HG03175 (cell line): Measurements from ENCODE around the gene ATXN7L1.
"Not testable (repeated sequence)": the region's sequence is repeated elsewhere in the genome, so short reads cannot be mapped to it uniquely, and the experiment has no call there.

ENCODE experiments used
- ATAC-seq: cut with Tn5 transposase; IDR thresholded peaks from one replicate; pipeline ENCODE4 v1.9.1; 2021; ENCODE audit warnings: mild to moderate bottlenecking, moderate library complexity; ENCODE audit not compliant: unreplicated experiment

The ATXN7L1 gene

DNA sequence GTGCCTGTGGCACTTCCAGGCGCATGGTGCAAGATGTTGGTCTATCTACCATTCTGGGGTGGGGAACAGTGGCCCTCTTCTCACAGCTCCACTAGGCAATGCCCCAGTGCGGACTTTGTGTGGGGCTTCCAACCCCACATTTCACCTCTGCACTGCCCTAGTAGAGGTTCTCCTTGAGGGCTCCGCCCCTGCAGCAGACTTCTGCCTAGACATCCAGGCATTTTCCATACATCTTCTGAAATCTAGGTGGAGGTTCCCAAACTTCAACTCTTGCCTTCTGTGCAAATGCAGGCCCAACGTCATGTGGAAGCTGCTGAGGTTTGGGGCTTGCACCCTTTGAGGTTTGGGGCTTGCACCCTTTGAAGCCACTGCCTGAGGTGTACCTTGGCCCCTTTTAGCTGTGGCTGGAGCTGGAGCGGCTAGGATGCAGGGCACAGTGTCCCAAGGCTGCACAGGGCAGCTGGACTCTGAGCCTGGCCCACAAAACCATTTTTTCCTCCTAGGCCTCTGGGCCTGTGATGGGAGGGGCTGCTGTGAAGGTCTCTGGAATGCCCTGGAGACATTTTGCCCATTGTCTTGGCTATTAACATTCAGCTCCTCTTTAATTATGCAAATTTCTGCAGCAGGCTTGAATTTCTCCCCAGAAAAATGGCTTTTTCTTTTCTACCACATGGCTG is 164.5 kb downstream of the ATXN7L1 start:
- no peak for ATAC-seq

- ATAC-seq = not testable (repeated sequence)
Measured at GRCh38 chr7:105710720-105711119, 165.7 kb downstream of the ATXN7L1 start.

DNA sequence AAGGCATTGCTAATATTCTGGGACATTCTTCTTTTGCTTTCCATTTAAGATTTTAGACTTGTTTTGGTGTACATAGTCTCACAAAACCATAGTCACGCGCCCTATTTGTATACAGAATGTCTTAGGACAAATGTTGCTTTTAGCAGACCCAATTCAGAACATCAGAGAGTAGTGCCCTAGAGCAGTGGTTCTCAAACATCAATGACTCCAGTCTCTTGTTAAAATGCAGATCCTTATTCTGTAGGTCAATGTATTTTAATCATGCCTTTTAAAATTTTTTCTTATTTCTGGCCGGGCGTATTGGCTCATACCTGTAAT is 167.7 kb downstream of the ATXN7L1 start:
- no peak for ATAC-seq

- ATAC-seq = no peak
Measured at GRCh38 chr7:105707967-105708762, 168.2 kb downstream of the ATXN7L1 start.

DNA sequence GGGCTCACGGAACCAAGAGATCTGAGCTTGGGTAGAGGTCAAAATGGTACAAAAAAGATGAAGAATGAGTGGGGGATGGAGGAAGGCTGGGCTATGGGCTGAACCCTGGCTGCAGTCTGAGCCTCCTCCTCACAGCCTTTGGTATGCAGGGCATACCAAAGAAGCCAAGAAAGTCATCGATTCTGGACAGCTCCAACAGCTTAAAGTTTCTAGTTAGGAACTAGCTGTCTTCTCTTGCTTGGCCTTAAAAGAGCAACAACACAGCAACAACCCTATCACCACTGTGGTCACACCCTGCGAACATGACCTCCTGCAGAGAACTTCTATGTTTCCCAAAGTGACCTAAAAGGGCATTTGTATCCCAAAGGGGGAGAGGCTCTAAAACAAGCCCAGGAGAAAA is 169.0 kb downstream of the ATXN7L1 start:
- ATAC-seq = no peak

- no peak for ATAC-seq
Measured at GRCh38 chr7:105705427-105705826, 171.0 kb downstream of the ATXN7L1 start.

DNA sequence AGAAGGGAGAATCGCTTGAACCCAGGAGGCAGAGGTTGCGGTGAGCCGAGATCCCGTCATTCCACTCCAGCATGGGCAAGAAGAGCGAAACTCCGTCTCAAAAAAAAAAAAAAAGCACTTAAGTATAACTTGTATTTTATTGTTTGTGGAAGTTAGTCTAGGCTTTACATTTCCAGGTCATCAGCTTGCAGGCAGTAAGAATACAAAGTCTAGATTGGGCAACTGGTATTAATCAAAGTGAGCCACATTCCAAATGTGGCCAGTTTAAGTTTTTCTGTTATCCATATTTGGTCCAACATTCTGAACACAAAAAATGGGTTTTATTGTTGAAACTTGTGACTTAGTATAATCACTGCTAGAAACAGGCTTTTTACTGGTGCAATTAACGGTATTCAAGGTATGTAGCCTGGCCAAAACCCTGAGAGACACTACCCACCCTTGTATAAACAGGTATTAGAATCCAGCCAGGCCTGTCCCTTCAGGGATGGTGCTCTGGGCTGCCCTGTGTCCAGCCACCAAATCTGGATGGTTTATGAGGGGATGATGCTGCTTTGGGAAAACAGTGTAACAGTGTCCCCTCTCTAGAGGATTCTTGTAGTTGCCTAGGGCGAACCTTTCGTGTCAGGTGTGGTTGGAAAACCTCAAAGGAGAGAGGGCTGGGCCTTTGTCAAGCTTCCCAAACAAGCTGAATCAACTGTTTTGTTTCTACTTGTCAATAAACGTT is 173.0 kb downstream of the ATXN7L1 start:
- ATAC-seq = no peak

DNA sequence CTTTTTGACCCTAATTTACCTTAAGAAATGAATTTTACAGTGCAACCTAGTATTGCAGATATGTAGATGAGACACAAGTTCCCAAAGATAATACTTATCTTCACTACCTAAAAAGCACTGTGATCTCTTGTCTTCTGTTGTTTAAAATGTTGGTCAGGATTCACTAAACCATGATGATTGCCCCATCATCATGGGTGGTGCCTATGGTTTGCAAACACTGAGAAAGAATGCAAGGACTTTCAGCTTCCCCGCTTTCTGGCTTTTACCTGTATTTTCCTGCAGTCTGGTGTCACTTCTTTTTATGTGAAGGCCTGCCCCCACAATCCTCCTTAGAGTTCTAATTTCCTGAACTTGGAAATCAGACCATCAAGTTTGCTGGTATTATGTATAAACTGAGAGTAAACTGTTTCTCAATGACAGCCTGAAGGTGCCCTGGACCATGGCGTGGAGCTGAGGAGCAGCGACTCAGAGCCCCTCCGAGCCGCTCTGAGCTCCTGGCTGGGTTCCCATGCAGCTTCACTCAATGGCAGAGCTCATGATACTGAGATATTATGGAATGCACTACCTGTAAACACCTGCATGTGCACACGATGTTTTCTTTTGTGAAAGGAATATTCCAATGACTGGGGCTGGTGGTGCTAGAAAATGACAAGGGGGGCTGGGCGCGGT is 176.7 kb downstream of the ATXN7L1 start:
- ATAC-seq = no peak

DNA sequence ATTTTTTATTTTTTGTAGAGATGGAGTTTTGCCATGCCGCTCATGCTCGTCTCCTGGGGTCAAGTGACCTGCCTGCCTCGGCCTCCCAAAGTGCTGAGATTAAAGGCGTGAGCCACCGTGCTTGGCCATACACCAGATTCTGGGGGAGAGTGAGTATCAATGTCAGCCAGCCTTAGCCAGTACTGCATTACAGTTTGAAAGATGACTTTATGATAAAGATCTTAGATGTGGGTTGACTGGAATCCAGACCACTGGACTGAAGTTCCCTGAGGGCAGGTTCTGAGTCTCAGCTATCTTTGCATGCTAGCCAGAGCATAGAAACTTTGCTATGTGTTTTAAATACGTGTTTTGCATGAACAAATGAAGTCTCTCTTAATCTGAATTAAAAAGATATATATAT is 177.9 kb downstream of the ATXN7L1 start:
- no peak for ATAC-seq

DNA sequence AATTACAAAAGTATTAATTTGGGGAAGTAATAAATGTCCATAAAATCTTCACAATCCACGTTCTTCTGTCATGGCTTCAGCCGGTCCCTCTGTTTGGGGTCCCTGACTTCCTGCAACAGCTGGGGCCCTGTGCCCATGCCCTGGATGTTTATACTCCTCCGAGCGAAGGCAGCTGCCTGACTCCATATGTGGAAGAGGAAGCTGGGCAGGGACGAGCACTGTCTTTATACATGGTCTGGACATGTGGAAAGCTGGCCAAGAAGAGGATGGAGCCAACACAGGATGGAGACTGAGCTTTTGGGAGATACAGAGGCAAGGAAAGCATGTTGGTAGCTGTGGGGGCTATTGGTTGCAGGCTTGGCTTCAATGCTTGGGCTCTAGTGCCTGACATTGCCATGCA is 178.6 kb downstream of the ATXN7L1 start:
- ATAC-seq = no peak

DNA sequence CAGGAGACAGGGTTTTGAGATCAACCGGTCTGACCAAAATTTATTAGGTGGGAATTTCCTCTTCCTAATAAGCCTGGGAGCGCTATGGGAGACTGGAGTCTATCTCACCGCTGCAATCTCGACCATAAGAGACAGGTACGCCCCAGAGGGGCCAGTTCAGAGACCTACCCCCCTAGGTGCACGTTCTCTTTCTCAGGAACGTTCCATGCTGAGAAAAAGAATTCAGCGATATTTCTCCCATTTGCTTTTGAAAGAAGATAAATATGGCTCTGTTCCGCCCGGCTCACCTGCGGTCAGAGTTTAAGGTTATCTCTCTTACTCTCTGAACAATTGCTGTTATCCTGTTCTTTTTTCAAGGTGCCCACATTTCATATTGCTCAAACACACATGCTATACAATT is 179.2 kb downstream of the ATXN7L1 start:
- not testable (repeated sequence) for ATAC-seq

DNA sequence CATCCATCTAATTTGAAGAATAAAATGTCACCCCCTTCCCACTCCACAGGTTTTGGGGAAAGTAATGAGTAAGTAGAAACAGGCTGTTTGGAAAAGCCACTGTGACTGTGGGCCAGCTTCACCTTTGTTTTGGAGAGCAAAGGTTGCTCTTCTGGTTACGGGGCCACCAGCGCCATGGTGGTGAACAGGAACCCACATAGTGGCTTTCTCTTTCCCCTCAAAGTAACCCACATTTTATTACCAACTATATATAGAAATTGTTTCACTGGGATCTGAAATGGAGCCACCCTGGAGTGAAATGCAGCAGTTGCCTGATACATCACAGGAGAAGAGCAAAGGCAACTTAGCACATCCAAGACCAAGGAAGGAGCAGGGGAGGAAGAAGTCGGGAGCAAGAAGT is 182.8 kb downstream of the ATXN7L1 start:
- no peak for ATAC-seq

GRCh38 chr7:105691680-105692564 is 184.5 kb downstream of the ATXN7L1 start:
- ATAC-seq = peak; percentile 65

DNA sequence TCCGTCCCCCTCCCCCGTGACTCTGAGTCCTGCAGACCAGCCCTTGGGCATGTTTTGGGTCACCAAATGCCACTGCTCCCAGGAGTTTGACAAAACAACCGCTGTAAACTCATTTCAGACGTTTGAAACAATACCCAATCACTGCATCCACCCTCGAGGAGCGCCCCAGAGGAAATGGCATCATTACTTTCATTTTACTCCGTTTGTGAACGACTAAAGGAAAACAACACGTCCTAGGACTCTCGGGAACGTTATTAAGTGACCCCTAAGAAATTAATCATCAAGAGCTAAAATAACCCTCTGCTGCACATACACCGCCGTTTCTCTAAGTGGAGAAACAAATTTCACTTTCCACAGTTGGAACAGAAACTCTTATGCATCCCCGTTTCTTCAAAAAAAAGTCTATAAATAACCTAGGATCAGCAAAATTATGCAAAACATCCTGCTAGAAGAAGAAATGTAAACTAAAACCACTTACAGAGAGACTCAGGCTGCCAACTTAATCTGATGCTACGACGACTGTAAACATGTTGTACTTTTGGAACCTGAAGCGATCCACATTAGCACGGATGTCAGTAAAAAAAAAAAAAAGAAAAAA is 185.2 kb downstream of the ATXN7L1 start:
- ATAC-seq = peak; percentile 43

- no peak for ATAC-seq
Measured at GRCh38 chr7:105690325-105690945, 186.0 kb downstream of the ATXN7L1 start.

- no peak for ATAC-seq
Measured at GRCh38 chr7:105689067-105689819, 187.2 kb downstream of the ATXN7L1 start.

- no peak for ATAC-seq
Measured at GRCh38 chr7:105688617-105689016, 187.8 kb downstream of the ATXN7L1 start.

- no peak for ATAC-seq
Measured at GRCh38 chr7:105685161-105685560, 191.2 kb downstream of the ATXN7L1 start.
